ENCODE data around the gene IGF2BP3. TPM values are rescaled to one million over a fixed set of nuclear protein-coding genes. Genes with fewer than 3 reads are reported as not detected.

IGF2BP3 gene
- total RNA-seq, 1 donor from 2014 or later = 242 TPM

DNA sequence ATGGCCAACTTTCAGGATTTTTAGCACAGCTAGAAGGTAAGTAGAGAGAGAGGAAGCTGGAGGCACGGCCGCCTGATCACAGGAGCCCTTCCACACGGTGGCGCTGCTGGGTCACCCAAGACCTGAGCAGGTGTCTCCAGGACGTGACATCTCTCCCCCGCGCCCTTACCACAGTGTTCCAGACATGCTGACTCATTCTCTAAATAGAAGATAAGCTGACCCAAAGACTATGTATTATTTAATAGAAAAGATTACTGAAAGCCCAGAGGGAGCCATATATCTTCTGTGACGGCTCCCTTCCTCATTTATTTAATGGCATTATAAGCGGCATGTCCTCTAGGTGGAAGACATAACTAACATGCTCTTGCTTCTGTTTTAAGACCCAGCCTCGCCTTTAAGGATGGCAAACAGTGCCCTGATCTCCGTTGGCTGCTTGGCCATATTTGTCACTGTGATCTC lies 197.1 kb downstream of the IGF2BP3 start:
- peak; percentile 92 for DNase-seq (ENCODE audit: low spot score)
- Mint-ChIP-seq H3K4me3 (no peak overlapping the region), H3K27ac (no peak overlapping the region), H3K4me1 (peaks cover 2% of the 10 kb centered on the region), H3K36me3 (no peaks in the 10 kb centered on the region), H3K9me3 (no peaks in the 10 kb centered on the region), H3K27me3 (ENCODE audit: insufficient read depth, low read depth) (peaks cover 9% of the 10 kb centered on the region)
- Histone ChIP-seq H3K4me3 (peak overlapping the region; percentile 24), H3K9ac (no peak overlapping the region), H3K79me2 (ENCODE audit: low read depth) (no peaks in the 10 kb centered on the region), H3K27me3 (no peaks in the 10 kb centered on the region), H3K4me2 (peak overlapping the region; percentile 46), H3K27ac (no peak overlapping the region), H4K20me1 (ENCODE audit: low read depth) (no peaks in the 10 kb centered on the region), H2AFZ (replicated peaks) (peak overlapping the region; percentile 65), H3K36me3 (no peaks in the 10 kb centered on the region), H3K9me3 (ENCODE audit: low read depth) (no peaks in the 10 kb centered on the region), H3K4me1 (no peaks in the 10 kb centered on the region), H3F3A (ENCODE audit: low read depth) (peaks cover 4% of the 10 kb centered on the region)
- TF ChIP-seq EZH2phosphoT487 (IDR thresholded peaks at IDR 0.05) = no peak
- TF ChIP-seq, protein P1, sequence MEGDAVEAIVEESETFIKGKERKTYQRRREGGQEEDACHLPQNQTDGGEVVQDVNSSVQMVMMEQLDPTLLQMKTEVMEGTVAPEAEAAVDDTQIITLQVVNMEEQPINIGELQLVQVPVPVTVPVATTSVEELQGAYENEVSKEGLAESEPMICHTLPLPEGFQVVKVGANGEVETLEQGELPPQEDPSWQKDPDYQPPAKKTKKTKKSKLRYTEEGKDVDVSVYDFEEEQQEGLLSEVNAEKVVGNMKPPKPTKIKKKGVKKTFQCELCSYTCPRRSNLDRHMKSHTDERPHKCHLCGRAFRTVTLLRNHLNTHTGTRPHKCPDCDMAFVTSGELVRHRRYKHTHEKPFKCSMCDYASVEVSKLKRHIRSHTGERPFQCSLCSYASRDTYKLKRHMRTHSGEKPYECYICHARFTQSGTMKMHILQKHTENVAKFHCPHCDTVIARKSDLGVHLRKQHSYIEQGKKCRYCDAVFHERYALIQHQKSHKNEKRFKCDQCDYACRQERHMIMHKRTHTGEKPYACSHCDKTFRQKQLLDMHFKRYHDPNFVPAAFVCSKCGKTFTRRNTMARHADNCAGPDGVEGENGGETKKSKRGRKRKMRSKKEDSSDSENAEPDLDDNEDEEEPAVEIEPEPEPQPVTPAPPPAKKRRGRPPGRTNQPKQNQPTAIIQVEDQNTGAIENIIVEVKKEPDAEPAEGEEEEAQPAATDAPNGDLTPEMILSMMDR (IDR thresholded peaks at IDR 0.05) = peak; percentile 88

DNA sequence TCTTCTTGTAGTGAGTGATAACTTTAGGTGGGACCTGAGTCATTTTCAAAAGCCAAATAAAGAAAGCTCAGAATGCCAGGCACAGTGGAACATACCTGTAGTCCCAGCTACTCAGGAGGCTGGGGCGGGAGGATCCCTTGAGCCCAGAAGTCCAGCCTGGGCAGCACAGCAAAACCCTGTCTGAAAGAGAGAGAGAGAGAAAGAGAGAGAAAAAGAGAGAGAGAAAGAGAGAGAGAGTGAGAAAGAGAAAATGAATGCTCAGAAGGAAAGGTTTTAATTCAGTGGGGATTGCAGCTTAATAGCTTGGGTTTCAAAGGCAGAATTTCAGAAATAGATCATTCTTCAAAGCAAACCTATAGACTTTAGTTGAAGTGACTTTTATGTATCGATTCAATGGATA lies 198.0 kb downstream of the IGF2BP3 start:
- Mint-ChIP-seq H3K4me1 (no peaks in the 10 kb centered on the region), H3K27me3 (ENCODE audit: insufficient read depth, low read depth) (peaks cover 9% of the 10 kb centered on the region), H3K36me3 (no peaks in the 10 kb centered on the region), H3K4me3 (no peak overlapping the region), H3K27ac (no peak overlapping the region), H3K9me3 (no peaks in the 10 kb centered on the region)
- H3K4me2 ChIP-seq = no peak overlapping the region
- no peaks in the 10 kb centered on the region for H4K20me1 ChIP-seq (ENCODE audit: low read depth)
- no peaks in the 10 kb centered on the region for H3K36me3 ChIP-seq
- H3K27ac ChIP-seq = no peak overlapping the region
- no peak for DNase-seq (ENCODE audit: low spot score)
- H3K79me2 ChIP-seq (ENCODE audit: low read depth) = no peaks in the 10 kb centered on the region
- H2AFZ ChIP-seq (replicated peaks) = no peak overlapping the region
- no peaks in the 10 kb centered on the region for H3F3A ChIP-seq (ENCODE audit: low read depth)
- no peaks in the 10 kb centered on the region for H3K4me1 ChIP-seq
- H3K9ac ChIP-seq = no peak overlapping the region
- H3K27me3 ChIP-seq = no peaks in the 10 kb centered on the region
- no peaks in the 10 kb centered on the region for H3K9me3 ChIP-seq (ENCODE audit: low read depth)
- TF ChIP-seq, protein P1 (IDR thresholded peaks at IDR 0.05) = no peak
- no peak for TF ChIP-seq EZH2 (IDR thresholded peaks at IDR 0.05)
- no peak for TF ChIP-seq EZH2phosphoT487 (IDR thresholded peaks at IDR 0.05)
- H3K4me3 ChIP-seq = no peak overlapping the region

DNA sequence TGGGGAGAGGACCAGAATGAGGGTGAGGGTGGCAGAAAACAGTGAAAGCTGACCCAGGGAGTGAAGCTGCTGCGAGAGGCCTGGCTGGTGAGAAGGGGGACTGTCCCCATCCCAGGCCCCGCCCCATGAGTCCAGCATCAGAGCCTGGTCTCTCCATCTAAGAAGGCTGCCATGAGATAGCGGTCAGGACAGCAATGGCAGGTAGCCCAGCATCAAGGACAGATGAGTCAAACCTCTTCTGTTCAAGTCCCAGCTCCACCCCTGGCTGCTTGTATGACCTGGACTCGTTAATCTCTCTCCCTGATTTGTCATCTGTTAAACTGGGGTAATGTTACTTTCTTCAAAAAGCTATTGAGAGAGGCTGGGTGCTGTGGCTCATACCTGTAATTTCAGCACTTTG lies 201.5 kb downstream of the IGF2BP3 start:
- peaks cover 2% of the 10 kb centered on the region for H3K27me3 Mint-ChIP-seq (ENCODE audit: insufficient read depth, low read depth)
- no peak for DNase-seq (ENCODE audit: low spot score)
- Histone ChIP-seq H3K36me3 (no peaks in the 10 kb centered on the region), H3K4me2 (no peak overlapping the region), H3K27ac (no peak overlapping the region), H3K9ac (no peak overlapping the region), H3K4me3 (no peak overlapping the region), H3K79me2 (ENCODE audit: low read depth) (no peaks in the 10 kb centered on the region), H4K20me1 (ENCODE audit: low read depth) (no peaks in the 10 kb centered on the region), H3K27me3 (no peaks in the 10 kb centered on the region), H3K9me3 (ENCODE audit: low read depth) (no peaks in the 10 kb centered on the region), H3K4me1 (no peaks in the 10 kb centered on the region), H3F3A (ENCODE audit: low read depth) (no peaks in the 10 kb centered on the region), H2AFZ (replicated peaks) (no peak overlapping the region)
- no peak overlapping the region for H3K4me3 Mint-ChIP-seq
- no peak overlapping the region for H3K27ac Mint-ChIP-seq
- H3K36me3 Mint-ChIP-seq = no peaks in the 10 kb centered on the region
- H3K4me1 Mint-ChIP-seq = no peaks in the 10 kb centered on the region
- TF ChIP-seq EZH2phosphoT487 (IDR thresholded peaks at IDR 0.05) (no peak), EZH2 (IDR thresholded peaks at IDR 0.05) (no peak)
- TF ChIP-seq, protein P1 (IDR thresholded peaks at IDR 0.05) = no peak
- H3K9me3 Mint-ChIP-seq = no peaks in the 10 kb centered on the region

Data from neural progenitor cell (in vitro differentiated cells).